VCaP (cell line): ENCODE results near the gene TMTC1.

ENCODE experiments used
- H3K27ac ChIP-seq: fragments of 450-650 bp; 2 replicates; pipeline ENCODE4 v1.5.1; 2017
- CTCF ChIP-seq: fragments of 450-650 bp; conservative IDR thresholded peaks from 2 replicates; pipeline ENCODE4 v1.5.1; 2017; ENCODE audit warnings: mild to moderate bottlenecking, moderate library complexity

The TMTC1 gene

DNA sequence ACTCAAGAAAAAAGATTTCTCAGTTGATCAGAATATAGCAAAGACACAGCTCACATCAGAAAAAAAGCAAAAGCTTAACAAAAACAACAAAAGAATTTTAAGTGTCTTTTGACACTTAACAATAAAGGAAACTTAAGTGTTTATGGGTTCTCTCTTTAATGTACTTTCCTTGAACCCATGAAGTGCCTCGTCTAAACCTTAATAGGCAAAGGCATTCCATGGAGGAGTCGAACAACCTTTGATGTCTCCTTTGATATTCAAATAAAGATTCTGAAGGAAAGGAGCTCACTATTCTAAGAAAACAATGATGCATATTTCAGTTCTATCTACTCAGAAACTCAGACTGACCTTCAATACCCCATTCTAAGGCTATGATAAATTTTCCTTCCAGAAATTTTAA, 116.7 kb downstream of the TMTC1 start:
- H3K27ac ChIP-seq, result no peak overlapping the region
- no peak for TF ChIP-seq CTCF

DNA sequence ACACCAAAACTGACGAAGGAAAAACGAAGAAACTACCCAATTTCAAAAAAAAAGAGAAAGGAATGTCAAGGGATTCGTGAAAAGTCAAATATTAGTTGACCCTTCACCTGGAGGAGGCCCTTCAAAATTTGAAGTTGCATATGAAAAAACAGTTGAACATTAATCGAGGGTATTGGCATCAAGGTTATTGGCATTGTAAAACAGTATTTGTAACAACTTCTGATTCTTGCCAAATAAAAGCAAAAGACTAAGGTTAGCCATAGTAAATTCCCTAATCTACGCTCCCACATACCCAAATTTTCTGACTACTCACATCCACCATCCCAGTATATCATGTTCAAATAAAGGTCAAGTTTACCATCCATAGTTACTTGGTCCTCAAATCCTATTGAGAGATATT, 118.6 kb downstream of the TMTC1 start:
- TF ChIP-seq CTCF, result no peak
- no peak overlapping the region for H3K27ac ChIP-seq

GRCh38 chr12:29662734-29663323, 120.9 kb downstream of the TMTC1 start:
- no peak overlapping the region for H3K27ac ChIP-seq
- TF ChIP-seq CTCF, result no peak

DNA sequence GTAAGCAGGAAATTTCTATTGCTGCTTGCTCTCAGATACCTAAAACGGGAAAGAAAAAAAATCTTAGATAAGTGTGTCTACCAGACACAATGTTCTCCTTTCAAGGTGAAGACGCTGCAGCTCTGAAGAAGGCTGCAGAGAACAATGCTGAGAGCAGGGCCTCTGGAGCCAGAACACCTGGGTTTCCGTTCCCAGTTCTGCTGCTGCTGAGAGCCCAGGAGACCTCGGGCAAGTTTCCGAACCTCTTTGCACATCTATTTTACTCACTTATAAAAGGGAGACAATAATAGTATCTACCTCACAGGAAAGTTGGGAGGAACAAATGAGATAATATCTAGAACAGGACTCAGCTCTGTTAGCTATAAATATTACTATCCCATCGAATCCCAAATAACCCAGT, 122.9 kb downstream of the TMTC1 start:
- no peak for TF ChIP-seq CTCF
- no peak overlapping the region for H3K27ac ChIP-seq

- no peak for TF ChIP-seq CTCF
- no peak overlapping the region for H3K27ac ChIP-seq
Measured at GRCh38 chr12:29656762-29657538, 126.8 kb downstream of the TMTC1 start.

DNA sequence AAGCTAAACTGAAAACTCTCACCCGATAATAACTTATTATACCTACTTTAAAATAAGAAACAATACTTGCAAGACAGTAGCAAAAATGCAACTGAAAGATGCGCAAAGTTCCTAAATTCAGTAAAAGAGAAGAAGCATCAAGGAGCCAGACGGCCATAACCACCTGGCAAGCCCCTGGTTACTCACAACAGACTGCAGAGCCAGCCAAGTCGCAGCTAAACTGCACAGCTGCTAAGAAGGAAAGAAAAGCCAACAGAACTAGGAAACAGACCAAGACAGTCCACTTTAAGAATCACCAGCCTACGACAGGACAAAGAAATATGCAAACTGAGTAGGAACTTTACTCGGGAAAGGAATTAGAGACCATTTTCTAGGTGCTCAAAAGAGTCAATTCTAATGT, 127.9 kb downstream of the TMTC1 start:
- no peak for TF ChIP-seq CTCF
- no peak overlapping the region for H3K27ac ChIP-seq

DNA sequence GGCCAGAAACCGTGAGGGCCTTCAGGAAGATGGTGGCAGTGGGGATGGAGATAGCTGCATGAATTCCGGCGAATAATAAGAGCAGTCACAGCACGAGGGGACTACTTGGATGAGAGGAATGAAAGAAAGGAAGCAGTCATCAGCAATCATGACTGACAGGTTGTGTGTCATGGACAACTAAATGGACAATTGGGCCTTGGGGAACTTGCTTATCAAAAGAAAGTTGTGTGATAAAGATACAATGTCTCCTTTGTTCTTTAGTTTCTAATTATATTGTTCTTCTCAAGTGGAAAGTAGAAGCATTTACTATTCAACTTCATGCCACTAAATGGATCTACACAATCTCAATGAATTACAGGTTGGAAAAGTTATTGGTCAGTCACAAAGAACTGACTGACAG, 130.5 kb downstream of the TMTC1 start:
- TF ChIP-seq CTCF, result no peak
- no peak overlapping the region for H3K27ac ChIP-seq
